Measurements from ENCODE around the gene TMEM117. TPM values are rescaled to one million over a fixed set of nuclear protein-coding genes. Genes with fewer than 3 reads are reported as not detected.

TMEM117 gene
- total and polyA plus RNA-seq, 4 experiments from 2014 or later, result 3.0 to 4.7 (median 3.8) TPM

- peaks cover 0 to 4% of the 10 kb centered on the region in 2 donors for H3K36me3 Mint-ChIP-seq
- DNase-seq, result no peak
- Histone ChIP-seq H3K27me3 (ENCODE audit: insufficient read depth, low read length) (no peaks in the 10 kb centered on the region), H3K9me3 (ENCODE audit: control insufficient read depth in 1 of 2, low read length in 2 of 2) (no peaks in the 10 kb centered on the region), H3K4me3 (ENCODE audit: low read length in 2 of 2) (no peak overlapping the region), H3K4me1 (ENCODE audit: insufficient read depth, low read length) (no peaks in the 10 kb centered on the region), H3K27ac (ENCODE audit: low read depth, low read length) (no peak overlapping the region), H3K36me3 (ENCODE audit: insufficient read depth, low read length) (no peaks in the 10 kb centered on the region)
- H3K27ac Mint-ChIP-seq, result no peak overlapping the region
- intact Hi-C loops (cut with micrococcal nuclease), result no loop called here
- CTCF ChIA-PET (ENCODE audit: partially characterized antibody), result no interaction called here
- H3K4me1 Mint-ChIP-seq, result no peaks in the 10 kb centered on the region
- no peak overlapping the region for H3K4me3 Mint-ChIP-seq
- H3K9me3 Mint-ChIP-seq, result peaks cover 0 to 2% (median 0%) of the 10 kb centered on the region in 8 donors
- POLR2A ChIA-PET (ENCODE audit: partially characterized antibody), result no interaction called here
- no peaks in the 10 kb centered on the region for H3K27me3 Mint-ChIP-seq
Observed at GRCh38 chr12:43937947-43938346, 102.1 kb downstream of the TMEM117 start.

GRCh38 chr12:43942379-43942778 lies 106.5 kb downstream of the TMEM117 start:
- CTCF ChIA-PET (ENCODE audit: partially characterized antibody), result no interaction called here
- no peaks in the 10 kb centered on the region for H3K4me1 Mint-ChIP-seq
- Histone ChIP-seq H3K4me1 (ENCODE audit: insufficient read depth, low read length) (no peaks in the 10 kb centered on the region), H3K4me3 (ENCODE audit: low read length in 2 of 2) (no peak overlapping the region), H3K27ac (ENCODE audit: low read depth, low read length) (no peak overlapping the region), H3K27me3 (ENCODE audit: insufficient read depth, low read length) (no peaks in the 10 kb centered on the region), H3K36me3 (ENCODE audit: insufficient read depth, low read length) (no peaks in the 10 kb centered on the region), H3K9me3 (ENCODE audit: control insufficient read depth in 1 of 2, low read length in 2 of 2) (no peaks in the 10 kb centered on the region)
- intact Hi-C loops (cut with micrococcal nuclease), result no loop called here
- no peaks in the 10 kb centered on the region for H3K27me3 Mint-ChIP-seq
- no peak overlapping the region for H3K27ac Mint-ChIP-seq
- no peak for DNase-seq
- H3K4me3 Mint-ChIP-seq, result no peak overlapping the region
- POLR2A ChIA-PET (ENCODE audit: partially characterized antibody), result no interaction called here
- H3K36me3 Mint-ChIP-seq, result peaks cover 2 to 25% of the 10 kb centered on the region in 2 donors
- peaks cover 0 to 2% (median 0%) of the 10 kb centered on the region in 8 donors for H3K9me3 Mint-ChIP-seq

GRCh38 chr12:43945983-43946382 lies 110.1 kb downstream of the TMEM117 start:
- CTCF ChIA-PET (ENCODE audit: partially characterized antibody), result no interaction called here
- Mint-ChIP-seq H3K4me3 (no peak overlapping the region), H3K27me3 (no peaks in the 10 kb centered on the region), H3K4me1 (no peaks in the 10 kb centered on the region), H3K27ac (no peak overlapping the region), H3K9me3 (peaks cover 0 to 3% (median 0%) of the 10 kb centered on the region in 8 donors), H3K36me3 (peaks cover 16 to 46% of the 10 kb centered on the region in 2 donors)
- Histone ChIP-seq H3K4me3 (ENCODE audit: low read length in 2 of 2) (no peak overlapping the region), H3K36me3 (ENCODE audit: insufficient read depth, low read length) (no peaks in the 10 kb centered on the region), H3K27me3 (ENCODE audit: insufficient read depth, low read length) (no peaks in the 10 kb centered on the region), H3K27ac (ENCODE audit: low read depth, low read length) (no peak overlapping the region), H3K9me3 (ENCODE audit: control insufficient read depth in 1 of 2, low read length in 2 of 2) (no peaks in the 10 kb centered on the region), H3K4me1 (ENCODE audit: insufficient read depth, low read length) (no peaks in the 10 kb centered on the region)
- POLR2A ChIA-PET (ENCODE audit: partially characterized antibody), result no interaction called here
- no peak for DNase-seq
- intact Hi-C loops (cut with micrococcal nuclease), result no loop called here

- no peaks in the 10 kb centered on the region for H3K36me3 ChIP-seq (ENCODE audit: insufficient read depth, low read length)
- no peaks in the 10 kb centered on the region for H3K27me3 Mint-ChIP-seq
- H3K4me3 ChIP-seq (ENCODE audit: low read length in 2 of 2), result no peak overlapping the region
- H3K36me3 Mint-ChIP-seq, result peaks cover 16 to 40% of the 10 kb centered on the region in 2 donors
- peaks cover 0 to 5% (median 0%) of the 10 kb centered on the region in 8 donors for H3K9me3 Mint-ChIP-seq
- DNase-seq, result no peak
- H3K27ac ChIP-seq (ENCODE audit: low read depth, low read length), result no peak overlapping the region
- H3K27me3 ChIP-seq (ENCODE audit: insufficient read depth, low read length), result no peaks in the 10 kb centered on the region
- peaks cover 0 to 14% (median 1%) of the 10 kb centered on the region in 4 donors for H3K4me1 Mint-ChIP-seq
- no peaks in the 10 kb centered on the region for H3K4me1 ChIP-seq (ENCODE audit: insufficient read depth, low read length)
- CTCF ChIA-PET (ENCODE audit: partially characterized antibody), result interaction anchor here (0.5 to 0.9 kb wide), 2 partner anchors 8 to 1657 kb away, joined by 3 to 4 read pairs; no protein-coding TSS in a partner anchor
- POLR2A ChIA-PET (ENCODE audit: partially characterized antibody), result no interaction called here
- no peak overlapping the region for H3K4me3 Mint-ChIP-seq
- no peak overlapping the region for H3K27ac Mint-ChIP-seq
- H3K9me3 ChIP-seq (ENCODE audit: control insufficient read depth in 1 of 2, low read length in 2 of 2), result no peaks in the 10 kb centered on the region
- intact Hi-C loops (cut with micrococcal nuclease), result no loop called here
Observed at GRCh38 chr12:43951286-43951685, 115.4 kb downstream of the TMEM117 start.

GRCh38 chr12:43957732-43958372 lies 122.0 kb downstream of the TMEM117 start:
- no peaks in the 10 kb centered on the region for H3K36me3 Mint-ChIP-seq
- H3K4me1 Mint-ChIP-seq, result peaks cover 0 to 20% (median 4%) of the 10 kb centered on the region in 4 donors
- POLR2A ChIA-PET (ENCODE audit: partially characterized antibody), result no interaction called here

GRCh38 chr12:43964033-43964432 lies 128.2 kb downstream of the TMEM117 start:
- peaks cover 0 to 9% (median 4%) of the 10 kb centered on the region in 8 donors for H3K9me3 Mint-ChIP-seq

More at GRCh38 chr12:43957732-43958372, 122.0 kb downstream of the TMEM117 start:
- H3K36me3 ChIP-seq (ENCODE audit: insufficient read depth, low read length), result no peaks in the 10 kb centered on the region
- H3K27ac ChIP-seq (ENCODE audit: low read depth, low read length), result no peak overlapping the region
- Mint-ChIP-seq H3K4me3 (no peak overlapping the region), H3K9me3 (peaks cover 0 to 2% (median 0%) of the 10 kb centered on the region in 8 donors), H3K27me3 (no peaks in the 10 kb centered on the region), H3K27ac (no peak overlapping the region)
- H3K27me3 ChIP-seq (ENCODE audit: insufficient read depth, low read length), result no peaks in the 10 kb centered on the region
- DNase-seq, result peak in 4 of 5 donors; percentile 5 to 10 (median 10)
- no peaks in the 10 kb centered on the region for H3K4me1 ChIP-seq (ENCODE audit: insufficient read depth, low read length)
- intact Hi-C loops (cut with micrococcal nuclease), result loop anchor here (1.0 to 2.0 kb wide), 2 partner anchors 973 to 991 kb away; no protein-coding TSS in a partner anchor
- H3K4me3 ChIP-seq (ENCODE audit: low read length in 2 of 2), result no peak overlapping the region
- CTCF ChIA-PET (ENCODE audit: partially characterized antibody), result no interaction called here
- H3K9me3 ChIP-seq (ENCODE audit: control insufficient read depth in 1 of 2, low read length in 2 of 2), result no peaks in the 10 kb centered on the region

GRCh38 chr12:43964961-43965360 lies 129.1 kb downstream of the TMEM117 start:
- POLR2A ChIA-PET (ENCODE audit: partially characterized antibody), result no interaction called here
- H3K27ac Mint-ChIP-seq, result no peak overlapping the region
- intact Hi-C loops (cut with micrococcal nuclease), result no loop called here
- no peaks in the 10 kb centered on the region for H3K27me3 Mint-ChIP-seq
- Histone ChIP-seq H3K27me3 (ENCODE audit: insufficient read depth, low read length) (no peaks in the 10 kb centered on the region), H3K4me3 (ENCODE audit: low read length in 2 of 2) (no peak overlapping the region), H3K27ac (ENCODE audit: low read depth, low read length) (no peak overlapping the region), H3K9me3 (ENCODE audit: control insufficient read depth in 1 of 2, low read length in 2 of 2) (no peaks in the 10 kb centered on the region), H3K4me1 (ENCODE audit: insufficient read depth, low read length) (no peaks in the 10 kb centered on the region), H3K36me3 (ENCODE audit: insufficient read depth, low read length) (no peaks in the 10 kb centered on the region)
- H3K9me3 Mint-ChIP-seq, result peaks cover 0 to 9% (median 4%) of the 10 kb centered on the region in 8 donors
- H3K36me3 Mint-ChIP-seq, result peaks cover 0 to 7% of the 10 kb centered on the region in 2 donors
- CTCF ChIA-PET (ENCODE audit: partially characterized antibody), result no interaction called here
- DNase-seq, result no peak
- no peaks in the 10 kb centered on the region for H3K4me1 Mint-ChIP-seq
- no peak overlapping the region for H3K4me3 Mint-ChIP-seq

More at GRCh38 chr12:43964033-43964432, 128.2 kb downstream of the TMEM117 start:
- peaks cover 0 to 7% of the 10 kb centered on the region in 2 donors for H3K36me3 Mint-ChIP-seq
- intact Hi-C loops (cut with micrococcal nuclease), result no loop called here
- H3K4me1 Mint-ChIP-seq, result no peaks in the 10 kb centered on the region
- DNase-seq, result no peak
- H3K27ac Mint-ChIP-seq, result no peak overlapping the region
- Histone ChIP-seq H3K4me1 (ENCODE audit: insufficient read depth, low read length) (no peaks in the 10 kb centered on the region), H3K27ac (ENCODE audit: low read depth, low read length) (no peak overlapping the region), H3K9me3 (ENCODE audit: control insufficient read depth in 1 of 2, low read length in 2 of 2) (no peaks in the 10 kb centered on the region), H3K4me3 (ENCODE audit: low read length in 2 of 2) (no peak overlapping the region), H3K27me3 (ENCODE audit: insufficient read depth, low read length) (no peaks in the 10 kb centered on the region), H3K36me3 (ENCODE audit: insufficient read depth, low read length) (no peaks in the 10 kb centered on the region)
- H3K27me3 Mint-ChIP-seq, result no peaks in the 10 kb centered on the region
- CTCF ChIA-PET (ENCODE audit: partially characterized antibody), result no interaction called here
- no peak overlapping the region for H3K4me3 Mint-ChIP-seq
- POLR2A ChIA-PET (ENCODE audit: partially characterized antibody), result no interaction called here
